CD4-positive, alpha-beta T cell treated with Interleukin-6 for 4 hours (primary cell): Measurements from ENCODE around the gene SLC35G2.
"Not testable (repeated sequence)": the region's sequence is repeated elsewhere in the genome, so short reads cannot be mapped to it uniquely, and the experiment has no call there.

ENCODE experiments used
- DNase-seq: peaks from one replicate; pipeline ENCODE4 v3.0.0-alpha.2; 2020; ENCODE audit warnings: mixed read lengths

SLC35G2 gene

DNA sequence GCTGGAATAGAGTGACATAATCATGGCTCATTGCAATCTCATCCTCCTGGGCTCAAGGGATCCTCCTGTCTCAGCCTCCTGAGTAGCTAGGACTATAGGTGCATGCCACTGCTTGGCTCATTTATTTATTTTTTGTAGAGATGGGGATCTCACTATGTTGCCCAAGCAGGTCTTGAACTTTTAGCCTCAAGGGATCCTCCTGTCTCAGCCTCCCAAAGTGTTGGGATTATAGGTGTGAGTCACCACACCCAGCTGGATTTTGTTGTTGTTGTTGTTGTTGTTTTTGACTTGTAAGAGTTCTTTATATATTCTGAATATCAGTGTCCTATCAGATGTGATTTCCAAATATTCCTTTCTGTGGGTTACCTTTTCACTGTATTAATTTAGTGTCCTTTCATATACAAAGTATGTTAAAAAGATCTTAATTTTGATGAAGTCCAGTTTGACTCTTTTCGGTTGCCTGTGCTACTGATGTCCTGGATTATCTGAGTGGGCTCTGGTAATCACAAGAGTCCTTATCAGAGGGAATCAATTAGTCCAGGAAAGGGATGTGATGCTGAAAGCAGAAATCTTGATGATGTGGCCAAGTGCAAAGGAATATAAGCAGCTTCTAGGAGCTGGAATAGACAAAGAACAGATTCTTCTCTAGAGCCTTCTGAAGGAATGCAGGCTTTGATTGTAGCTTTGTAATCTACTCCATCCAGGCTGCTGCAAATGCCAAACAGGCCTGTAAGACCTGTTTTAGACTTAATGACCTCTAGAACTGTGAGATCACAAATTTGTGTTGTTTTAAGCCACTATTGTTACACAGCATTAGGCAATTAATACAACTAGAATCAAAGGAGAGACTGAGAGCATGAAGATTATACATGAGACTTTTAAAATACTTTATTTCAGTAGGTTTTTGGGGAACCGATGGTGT is 73.3 kb downstream of the SLC35G2 start:
- no peak for DNase-seq

DNA sequence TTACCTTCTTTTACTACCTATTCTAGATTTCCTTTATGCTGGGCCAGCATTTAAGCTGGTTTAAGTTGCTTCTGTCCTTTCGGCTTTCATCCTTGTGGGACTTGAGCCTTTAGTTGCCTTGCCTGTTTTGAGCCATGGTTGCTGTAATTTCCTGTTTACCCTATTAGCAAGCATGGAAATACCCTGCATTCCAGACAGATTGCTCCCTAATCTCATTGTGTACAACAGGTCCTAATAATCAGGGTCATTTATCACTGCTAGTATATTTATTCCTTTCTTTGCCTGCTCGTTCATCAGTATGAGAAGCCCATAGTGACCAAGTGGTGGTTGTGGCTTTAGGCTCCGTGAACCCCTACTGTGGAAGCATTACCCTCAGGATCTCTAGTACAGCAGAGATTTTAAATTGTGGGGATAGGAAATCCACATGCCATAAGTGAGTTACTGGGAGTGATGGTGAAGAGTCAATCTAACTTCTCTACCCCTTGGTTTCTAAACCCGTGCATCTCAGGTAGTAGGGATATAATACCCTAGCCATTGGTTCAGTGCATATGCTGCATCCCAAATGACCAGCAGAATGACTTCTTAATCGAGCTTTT is 75.0 kb downstream of the SLC35G2 start:
- DNase-seq: no peak

DNA sequence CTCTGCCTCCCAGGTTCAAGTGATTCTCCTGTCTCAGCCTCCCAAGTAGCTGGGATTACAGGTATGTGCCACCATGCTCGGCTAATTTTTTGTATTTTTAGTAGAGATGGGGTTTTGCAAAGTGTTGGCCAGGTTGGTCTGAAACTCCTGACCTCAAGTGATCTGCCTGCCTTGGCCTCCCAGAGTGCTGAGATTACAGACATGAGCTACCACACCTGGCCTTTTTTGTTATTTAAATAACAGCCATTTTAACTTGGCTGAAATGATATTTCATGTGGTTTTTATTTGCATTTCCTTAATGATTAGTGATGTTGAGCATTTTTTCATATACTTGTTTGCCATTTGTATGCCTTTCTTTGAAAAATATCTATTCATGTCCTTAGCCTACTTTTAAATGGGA is 78.2 kb downstream of the SLC35G2 start:
- DNase-seq: not testable (repeated sequence)

DNA sequence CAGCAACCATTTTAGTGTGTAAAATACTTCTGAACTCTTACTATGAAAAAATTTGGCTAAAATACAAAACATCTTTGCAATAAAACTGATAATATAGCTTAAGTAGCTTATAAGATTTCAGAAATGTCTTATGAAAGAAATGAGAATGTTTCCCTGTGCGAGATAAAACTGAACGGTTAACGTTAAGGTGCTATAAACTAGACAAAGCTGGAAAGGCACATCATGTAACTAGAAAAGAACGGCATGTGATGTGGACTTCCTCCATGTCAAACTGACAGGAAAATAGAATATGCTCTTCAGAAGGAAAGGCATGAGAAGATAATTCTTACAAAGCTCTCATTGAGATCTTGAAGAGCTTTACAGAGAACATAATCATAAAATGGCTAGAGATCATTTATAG is 79.6 kb downstream of the SLC35G2 start:
- no peak for DNase-seq

DNA sequence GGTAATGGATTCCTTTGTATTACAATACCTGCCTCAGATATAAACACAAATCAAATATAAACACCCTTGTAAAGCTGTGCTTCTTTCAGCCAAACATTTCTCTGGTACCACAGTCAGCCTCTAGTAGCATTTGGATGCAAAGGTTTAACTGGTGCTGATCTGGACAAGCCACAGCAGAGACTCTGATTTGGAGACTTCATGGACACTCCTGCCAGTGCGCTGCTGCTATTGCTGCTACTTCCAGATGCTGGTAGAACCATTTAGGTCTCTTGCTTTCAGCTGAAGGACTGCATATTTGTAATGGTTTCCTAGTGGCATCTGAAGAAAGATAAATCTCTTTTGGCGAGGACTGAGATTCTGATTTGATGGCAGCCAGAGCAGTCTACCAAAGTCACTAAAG is 80.0 kb downstream of the SLC35G2 start:
- no peak for DNase-seq

DNA sequence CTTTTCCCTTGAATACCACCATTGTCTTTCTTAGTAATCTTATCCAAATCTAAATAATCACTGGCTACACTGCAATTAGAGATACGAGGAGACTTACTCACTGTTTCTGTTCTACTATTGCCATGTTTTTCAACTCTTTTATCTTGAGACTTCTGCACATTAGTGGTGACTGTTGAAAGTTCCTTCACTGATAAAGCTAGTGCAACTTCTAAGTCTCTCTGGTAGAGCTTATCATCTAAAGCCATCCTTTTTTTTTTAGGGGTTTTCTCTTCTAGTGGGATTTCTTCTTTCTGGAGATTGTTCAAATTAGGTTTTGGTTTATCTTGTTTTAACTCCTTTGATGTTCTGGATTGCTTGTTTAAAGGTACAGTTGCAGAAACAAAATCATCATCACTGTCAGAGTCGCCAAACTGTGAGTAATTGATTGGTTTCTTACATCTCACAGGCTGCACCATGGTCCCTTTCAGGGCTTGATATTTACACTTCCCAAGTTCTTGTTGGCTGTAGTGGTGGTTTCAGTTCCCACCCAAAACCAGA is 80.8 kb downstream of the SLC35G2 start:
- no peak for DNase-seq

DNA sequence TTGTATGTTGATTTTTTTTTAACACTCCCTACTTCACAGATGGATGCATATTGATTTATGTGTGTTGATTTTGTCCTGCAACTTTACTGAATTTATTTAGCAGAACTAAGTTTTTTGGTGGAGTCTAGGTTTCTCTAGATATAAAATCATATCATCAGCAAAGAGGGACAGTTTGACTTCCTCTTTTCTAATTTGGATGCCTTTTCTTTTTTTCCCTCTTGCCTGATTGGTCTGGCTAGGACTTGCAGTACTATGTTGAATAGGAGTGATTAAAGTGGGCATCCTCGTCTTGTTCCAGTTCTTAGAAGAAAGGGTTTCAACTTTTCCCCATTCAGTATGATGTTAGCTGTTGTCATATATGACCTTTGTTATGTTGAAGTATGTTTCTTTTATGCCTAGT is 81.8 kb downstream of the SLC35G2 start:
- not testable (repeated sequence) for DNase-seq

DNA sequence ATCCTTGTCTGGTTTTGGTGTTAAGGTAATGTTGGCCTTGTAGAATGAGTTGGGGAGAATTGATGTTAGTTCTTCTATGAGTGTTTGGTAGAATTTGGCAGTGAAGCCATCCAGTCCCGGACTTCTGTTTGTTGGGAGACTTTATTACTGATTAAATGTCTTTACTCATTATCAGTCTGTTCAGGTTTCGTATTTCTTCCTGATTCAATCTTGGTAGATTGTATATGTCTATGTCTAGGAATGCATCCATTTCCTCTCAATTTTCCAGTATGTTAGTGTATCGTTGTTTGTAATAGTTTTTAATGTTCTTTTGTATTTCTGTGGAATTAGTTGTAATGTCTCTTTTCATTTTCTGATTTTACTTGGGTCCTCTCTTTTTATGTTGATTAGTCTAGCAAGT is 82.5 kb downstream of the SLC35G2 start:
- DNase-seq: no peak

DNA sequence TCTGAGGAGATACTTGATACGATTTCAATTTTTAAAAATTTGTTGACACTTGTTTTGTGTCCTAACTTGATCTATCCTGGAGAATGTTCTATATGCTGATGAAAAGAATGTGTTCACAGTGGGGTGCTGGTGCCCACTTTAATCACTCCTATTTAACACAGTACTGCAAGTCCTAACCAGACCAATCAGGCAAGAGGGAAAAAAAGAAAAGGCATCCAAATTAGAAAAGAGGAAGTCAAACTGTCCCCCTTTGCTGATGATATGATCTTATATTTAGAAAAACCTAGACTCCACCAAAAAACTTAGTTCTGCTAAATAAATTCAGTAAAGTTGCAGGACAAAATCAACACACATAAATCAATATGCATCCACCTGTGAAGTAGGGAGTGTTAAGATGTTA is 83.6 kb downstream of the SLC35G2 start:
- not testable (repeated sequence) for DNase-seq

DNA sequence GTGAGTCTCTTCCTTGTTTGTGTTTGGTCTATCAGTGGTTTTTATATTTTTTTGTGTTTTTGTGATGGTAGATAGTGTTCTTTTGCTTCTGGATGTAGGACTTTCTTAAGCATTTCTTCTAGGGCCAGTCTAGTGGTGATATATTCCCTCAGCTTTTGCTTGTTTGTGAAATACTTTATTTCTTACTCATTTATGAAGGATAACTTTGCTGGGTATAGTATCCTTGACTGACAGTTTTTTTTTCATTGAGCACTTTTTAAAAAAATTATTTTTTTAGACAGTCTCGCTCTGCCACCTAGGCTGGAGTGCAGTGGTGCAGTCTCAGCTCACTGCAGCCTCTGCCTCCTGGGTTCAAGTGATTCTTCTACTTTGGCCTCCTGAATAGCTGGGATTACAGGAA is 85.0 kb downstream of the SLC35G2 start:
- no peak for DNase-seq

DNA sequence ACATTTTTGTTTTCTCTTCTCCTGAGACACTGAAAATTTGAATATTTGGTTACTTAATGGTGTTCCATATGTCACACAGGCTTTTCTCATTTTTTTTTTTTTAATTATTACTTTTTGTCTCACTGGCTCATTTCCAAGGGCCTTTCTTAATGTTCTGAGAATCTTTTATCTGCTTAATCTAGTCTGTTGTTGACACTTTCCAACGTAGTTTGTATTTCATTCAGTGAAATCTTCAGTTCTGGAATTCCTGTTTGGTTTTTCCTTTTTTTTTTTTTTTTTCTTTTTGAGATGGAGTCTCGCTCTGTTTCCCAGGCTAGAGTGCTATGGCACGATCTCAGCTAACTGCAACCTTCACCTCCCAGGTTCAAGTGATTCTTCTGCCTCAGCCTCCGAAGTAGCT is 85.8 kb downstream of the SLC35G2 start:
- DNase-seq: no peak
